Upper lobe of left lung (tissue), 6 donors: ENCODE data around the gene ITPR2. TPM values are rescaled to one million over a fixed set of nuclear protein-coding genes. Genes with fewer than 3 reads are reported as not detected.

Experiments
- ATAC-seq, 2 donors: fragments of 200-7000 bp; cut with Tn5 transposase; one replicate each; pipeline ENCODE4 v1.9.1; 2022; ENCODE audit warnings: mild to moderate bottlenecking in 2 of 2, moderate library complexity in 2 of 2; ENCODE audit not compliant: low FRiP score in 2 of 2
- DNase-seq, 2 donors: peaks; one replicate each; pipeline ENCODE4 v3.0.0-alpha.2; 2019 to 2020
- H3K27ac ChIP-seq, 4 donors: fragments of 200-600 bp; sonication (generic); one replicate each; pipeline ENCODE4 v1.5.1; 2016 to 2019
- H3K27me3 ChIP-seq, 4 donors: fragments of 200-600 bp; sonication (generic); one replicate each; pipeline ENCODE4 v1.5.1; 2017 to 2019
- H3K36me3 ChIP-seq, 4 donors: fragments of 200-600 bp; sonication (generic); one replicate each; pipeline ENCODE4 v1.5.1; 2016 to 2019
- H3K4me1 ChIP-seq, 4 donors: fragments of 200-600 bp; sonication (generic); one replicate each; pipeline ENCODE4 v1.5.1; 2018 to 2019
- H3K4me3 ChIP-seq, 4 donors: fragments of 200-600 bp; sonication (generic); one replicate each; pipeline ENCODE4 v1.5.1; 2017 to 2019; ENCODE audit warnings: mild to moderate bottlenecking in 2 of 4, moderate library complexity in 1 of 4
- H3K9me3 ChIP-seq, 4 donors: fragments of 200-600 bp; sonication (generic); one replicate each; pipeline ENCODE4 v1.5.1; 2018 to 2019
- CTCF ChIP-seq, 6 experiments: fragments of 450-650 bp in 4 of 6; fragments of 200-600 bp in 2 of 6; sonication (generic) in 2 of 6; IDR thresholded peaks; one replicate each; pipeline ENCODE4 v1.5.1; 2016 to 2019; ENCODE audit warnings: antibody characterized with exemption in 6 of 6
- EP300 ChIP-seq, 4 donors: sonication (generic); formaldehyde crosslinking; IDR thresholded peaks; one replicate each; pipeline ENCODE4 v1.5.1; 2017; ENCODE audit warnings: antibody characterized with exemption in 4 of 4, control low read depth in 2 of 4
- POLR2A ChIP-seq, 4 donors: fragments of 450-650 bp; IDR thresholded peaks; one replicate each; pipeline ENCODE4 v1.5.1; 2016 to 2017; ENCODE audit warnings: antibody characterized with exemption in 4 of 4, mild to moderate bottlenecking in 2 of 4
- POLR2AphosphoS5 ChIP-seq, 2 donors: sonication (generic); formaldehyde crosslinking; IDR thresholded peaks; one replicate each; pipeline ENCODE4 v1.5.1; 2017; ENCODE audit warnings: antibody characterized with exemption in 2 of 2
- WGBS, 2 donors: methylation state at CpG; one replicate each; pipeline ENCODE4 v1.1.5; 2017 to 2018; 5-methylcytosine and 5-hydroxymethylcytosine counted together
- total RNA-seq, 6 donors: library from RNA; depleted of rRNA in 4 of 6; stranded (reverse); fragments of >200 nt in 4 of 6; gene quantifications; one replicate each; pipeline versions ENCODE4 v1.1.0 to v1.2.1, GENCODE V29; 2016 to 2021
- donor health status: DM: no; HTN: no; CAD: no; lungs with moderate emphysema.
- donor health status: DM: no; HTN: yes; CAD: no; lungs with severe emphysema.

ITPR2 gene
- total RNA-seq, 6 donors from 2014 or later: 35.5 to 115 (median 45.0) TPM

GRCh38 chr12:26403601-26404000, 429.4 kb downstream of the ITPR2 start:
- ATAC-seq: no peak
- Histone ChIP-seq H3K27me3 (no peaks in the 10 kb centered on the region), H3K36me3 (peaks cover 0 to 3% (median 0%) of the 10 kb centered on the region in 4 donors), H3K4me3 (no peak overlapping the region), H3K27ac (no peak overlapping the region), H3K4me1 (no peaks in the 10 kb centered on the region), H3K9me3 (no peaks in the 10 kb centered on the region)
- no peak for DNase-seq
- TF ChIP-seq POLR2A (IDR thresholded peaks at IDR 0.05): no peak
- no peak for TF ChIP-seq EP300 (IDR thresholded peaks at IDR 0.05)
- no peak for TF ChIP-seq CTCF (IDR thresholded peaks at IDR 0.05)
- no peak for TF ChIP-seq POLR2AphosphoS5 (IDR thresholded peaks at IDR 0.05)
- 80 to 85% methylated on average over 5 of the region's 5 CpGs for WGBS, 2 donors

- no peak overlapping the region for H3K27ac ChIP-seq
- DNase-seq (peak in 1 of 2 donors; percentile 31), ATAC-seq (peak; percentile 35 to 62)
- no peaks in the 10 kb centered on the region for H3K27me3 ChIP-seq
- H3K4me3 ChIP-seq: no peak overlapping the region
- no peaks in the 10 kb centered on the region for H3K4me1 ChIP-seq
- no peak for TF ChIP-seq POLR2AphosphoS5 (IDR thresholded peaks at IDR 0.05)
- TF ChIP-seq CTCF (IDR thresholded peaks at IDR 0.05): peak in 3 of 6 experiments; percentile 31 to 41 (median 34)
- no peaks in the 10 kb centered on the region for H3K9me3 ChIP-seq
- WGBS, 2 donors: 84% methylated on average over 4 of the region's 4 CpGs
- peaks cover 0 to 4% (median 0%) of the 10 kb centered on the region in 4 donors for H3K36me3 ChIP-seq
These were observed 430.3 kb downstream of the ITPR2 start for GRCh38 chr12:26402648-26403047.

GRCh38 chr12:26401874-26402273, 431.1 kb downstream of the ITPR2 start:
- Histone ChIP-seq H3K36me3 (peaks cover 0 to 4% (median 0%) of the 10 kb centered on the region in 4 donors), H3K4me1 (no peaks in the 10 kb centered on the region), H3K4me3 (no peak overlapping the region), H3K27ac (no peak overlapping the region), H3K9me3 (no peaks in the 10 kb centered on the region), H3K27me3 (no peaks in the 10 kb centered on the region)
- 88 to 95% methylated on average over 1 of the region's 1 CpG for WGBS, 2 donors
- TF ChIP-seq POLR2AphosphoS5 (IDR thresholded peaks at IDR 0.05): no peak
- no peak for TF ChIP-seq CTCF (IDR thresholded peaks at IDR 0.05)
- no peak for TF ChIP-seq POLR2A (IDR thresholded peaks at IDR 0.05)
- TF ChIP-seq EP300 (IDR thresholded peaks at IDR 0.05): no peak
- no peak for ATAC-seq
- DNase-seq: peak in 1 of 2 donors; percentile 24

- Histone ChIP-seq H3K9me3 (no peaks in the 10 kb centered on the region), H3K36me3 (peaks cover 0 to 4% (median 0%) of the 10 kb centered on the region in 4 donors), H3K4me1 (no peaks in the 10 kb centered on the region), H3K27ac (no peak overlapping the region), H3K27me3 (no peaks in the 10 kb centered on the region), H3K4me3 (no peak overlapping the region)
- ATAC-seq (no peak), DNase-seq (no peak)
- TF ChIP-seq POLR2AphosphoS5 (IDR thresholded peaks at IDR 0.05) (no peak), CTCF (IDR thresholded peaks at IDR 0.05) (no peak), POLR2A (IDR thresholded peaks at IDR 0.05) (no peak), EP300 (IDR thresholded peaks at IDR 0.05) (no peak)
- 90 to 96% methylated on average over 6 to 8 of the region's 8 CpGs for WGBS, 2 donors
These were observed 432.4 kb downstream of the ITPR2 start for GRCh38 chr12:26400627-26401026.

- Histone ChIP-seq H3K27ac (no peak overlapping the region), H3K4me1 (no peaks in the 10 kb centered on the region), H3K4me3 (no peak overlapping the region), H3K27me3 (no peaks in the 10 kb centered on the region), H3K9me3 (no peaks in the 10 kb centered on the region), H3K36me3 (peaks cover 0 to 4% (median 0%) of the 10 kb centered on the region in 4 donors)
- DNase-seq (no peak), ATAC-seq (no peak)
- TF ChIP-seq POLR2AphosphoS5 (IDR thresholded peaks at IDR 0.05) (no peak), EP300 (IDR thresholded peaks at IDR 0.05) (no peak), CTCF (IDR thresholded peaks at IDR 0.05) (no peak), POLR2A (IDR thresholded peaks at IDR 0.05) (no peak)
- 65 to 75% methylated on average over 1 of the region's 1 CpG for WGBS, 2 donors
These were observed 433.6 kb downstream of the ITPR2 start for GRCh38 chr12:26399381-26399780.
